Activated naive CD8-positive, alpha-beta T cell treated with anti-CD3 and anti-CD28 coated beads, Interleukin-2, amount 10 ng/mL, durations not matched to agents 7 days and 5 days (primary cell): Measurements from ENCODE around the gene ZFYVE21. TPM values are rescaled to one million over a fixed set of nuclear protein-coding genes. Genes with fewer than 3 reads are reported as not detected.

ENCODE experiments used
- ATAC-seq: fragments of 150-1000 bp; cut with Tn5 transposase; one replicate; pipeline ENCODE4 v1.10.0; 2021; ENCODE audit warnings: low read depth, moderate library complexity
- POLR2A ChIA-PET: fragments of 350-600 bp; sonication (Branson Sonifier 250); formaldehyde crosslinking; loops from one replicate; lab custom pipeline; 2021; ENCODE audit warnings: antibody characterized with exemption; lab: Charles Lee
- DNase-seq: peaks from one replicate; pipeline ENCODE4 v3.0.0; 2021
- H3K27ac Mint-ChIP-seq: one replicate; pipeline ENCODE4 v1.8.0; 2022; ENCODE audit warnings: mild to moderate bottlenecking, mixed read lengths
- H3K27me3 Mint-ChIP-seq: one replicate; pipeline ENCODE4 v1.8.0; 2022; ENCODE audit warnings: mild to moderate bottlenecking, moderate library complexity, mixed read lengths
- H3K36me3 Mint-ChIP-seq: one replicate; pipeline ENCODE4 v1.8.0; 2021; ENCODE audit warnings: mild to moderate bottlenecking, mixed read lengths
- H3K4me1 Mint-ChIP-seq: one replicate; pipeline ENCODE4 v1.8.0; 2021; ENCODE audit warnings: mixed read lengths
- H3K4me3 Mint-ChIP-seq: one replicate; pipeline ENCODE4 v1.8.0; 2022; ENCODE audit warnings: mild to moderate bottlenecking, moderate library complexity, mixed read lengths
- H3K9me3 Mint-ChIP-seq: one replicate; pipeline ENCODE4 v1.8.0; 2021; ENCODE audit warnings: mixed read lengths
- total RNA-seq, 2 experiments: library from RNA; stranded (reverse); gene quantifications; one replicate each; pipeline ENCODE4 v1.2.3, GENCODE V29; 2021

Gene ZFYVE21
- total RNA-seq, 2 experiments from 2014 or later: 18.5 to 19.5 TPM

DNA sequence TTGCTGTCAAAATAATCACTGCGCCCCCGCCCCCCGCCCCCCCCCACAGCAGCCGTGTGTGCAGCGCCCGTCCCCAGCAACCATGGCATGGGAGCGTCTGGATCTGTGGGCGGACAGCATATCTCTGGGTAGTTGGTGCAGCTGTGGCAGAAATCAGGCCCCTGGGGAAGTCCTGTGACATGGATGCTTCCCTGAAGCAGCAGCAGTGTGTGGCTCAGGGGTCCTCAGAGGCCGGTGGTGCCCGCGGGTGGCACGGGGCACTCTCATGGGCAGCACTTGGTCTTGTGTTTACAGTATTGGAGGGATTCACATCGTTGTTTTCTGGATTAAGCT is 19.6 kb upstream of the ZFYVE21 start:
- Mint-ChIP-seq H3K27me3 (no peaks in the 10 kb centered on the region), H3K9me3 (no peaks in the 10 kb centered on the region), H3K27ac (no peak overlapping the region), H3K36me3 (peaks cover 3% of the 10 kb centered on the region), H3K4me3 (no peak overlapping the region), H3K4me1 (no peaks in the 10 kb centered on the region)
- POLR2A ChIA-PET: no interaction called here
- no peak for ATAC-seq
- DNase-seq: no peak

DNA sequence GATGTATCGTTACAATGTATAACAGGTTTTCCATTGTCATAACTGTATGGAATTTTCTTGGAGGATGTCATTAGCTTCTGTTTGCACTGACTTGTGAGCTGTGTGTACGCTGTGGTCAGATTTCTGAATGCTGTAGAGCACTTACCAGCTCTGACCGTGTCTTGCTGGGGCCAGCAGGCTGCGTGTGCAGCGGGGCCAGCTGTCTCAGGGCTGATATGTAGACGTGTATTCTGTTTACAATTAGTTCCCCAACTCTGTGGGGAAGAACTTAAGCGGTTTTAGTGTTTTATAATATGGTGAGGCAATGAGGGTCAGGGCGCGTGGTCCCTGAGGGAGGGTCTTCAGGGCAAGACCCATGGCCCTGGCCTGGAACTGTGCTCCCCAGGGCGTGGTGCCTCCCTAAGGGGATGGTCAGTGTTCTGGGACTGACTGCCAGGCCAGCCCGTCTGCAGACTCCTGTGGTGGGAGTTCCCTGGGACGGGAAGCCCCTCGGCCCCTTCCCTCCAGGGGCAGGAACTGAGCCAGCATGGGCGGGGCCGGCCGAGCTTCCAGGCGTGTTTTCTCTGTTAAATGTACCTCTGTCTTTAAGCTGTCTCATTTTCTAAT is 19.0 kb upstream of the ZFYVE21 start:
- peaks cover 3% of the 10 kb centered on the region for H3K36me3 Mint-ChIP-seq
- no peak overlapping the region for H3K27ac Mint-ChIP-seq
- POLR2A ChIA-PET: no interaction called here

DNA sequence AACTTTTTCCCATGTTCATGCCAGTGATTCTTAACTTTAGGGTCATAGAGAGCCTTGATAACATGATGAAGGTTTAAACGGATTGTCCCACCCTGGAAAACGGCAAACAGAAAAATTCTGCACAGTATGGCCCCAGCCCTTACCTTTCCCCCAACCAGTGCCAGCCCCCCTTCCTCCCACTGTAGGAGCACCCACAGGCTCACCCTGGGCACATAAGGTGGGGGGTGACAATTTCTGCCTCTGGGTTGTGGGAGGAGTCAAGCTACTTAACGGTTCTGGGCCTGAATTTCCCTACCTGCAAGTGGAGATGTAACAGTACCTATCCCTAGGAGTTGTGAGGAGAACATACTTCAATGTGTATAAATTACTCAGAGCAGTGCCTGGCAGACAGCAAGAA is 18.4 kb upstream of the ZFYVE21 start:
- Mint-ChIP-seq H3K27me3 (no peaks in the 10 kb centered on the region), H3K36me3 (peaks cover 3% of the 10 kb centered on the region), H3K9me3 (no peaks in the 10 kb centered on the region), H3K27ac (peak overlapping the region; percentile 61), H3K4me1 (no peaks in the 10 kb centered on the region), H3K4me3 (no peak overlapping the region)
- ATAC-seq: no peak
- no peak for DNase-seq
- POLR2A ChIA-PET: no interaction called here

More for the DNA sequence above, 19.0 kb upstream of the ZFYVE21 start:
- Mint-ChIP-seq H3K4me3 (no peak overlapping the region), H3K9me3 (no peaks in the 10 kb centered on the region), H3K4me1 (no peaks in the 10 kb centered on the region), H3K27me3 (no peaks in the 10 kb centered on the region)
- no peak for DNase-seq
- no peak for ATAC-seq

DNA sequence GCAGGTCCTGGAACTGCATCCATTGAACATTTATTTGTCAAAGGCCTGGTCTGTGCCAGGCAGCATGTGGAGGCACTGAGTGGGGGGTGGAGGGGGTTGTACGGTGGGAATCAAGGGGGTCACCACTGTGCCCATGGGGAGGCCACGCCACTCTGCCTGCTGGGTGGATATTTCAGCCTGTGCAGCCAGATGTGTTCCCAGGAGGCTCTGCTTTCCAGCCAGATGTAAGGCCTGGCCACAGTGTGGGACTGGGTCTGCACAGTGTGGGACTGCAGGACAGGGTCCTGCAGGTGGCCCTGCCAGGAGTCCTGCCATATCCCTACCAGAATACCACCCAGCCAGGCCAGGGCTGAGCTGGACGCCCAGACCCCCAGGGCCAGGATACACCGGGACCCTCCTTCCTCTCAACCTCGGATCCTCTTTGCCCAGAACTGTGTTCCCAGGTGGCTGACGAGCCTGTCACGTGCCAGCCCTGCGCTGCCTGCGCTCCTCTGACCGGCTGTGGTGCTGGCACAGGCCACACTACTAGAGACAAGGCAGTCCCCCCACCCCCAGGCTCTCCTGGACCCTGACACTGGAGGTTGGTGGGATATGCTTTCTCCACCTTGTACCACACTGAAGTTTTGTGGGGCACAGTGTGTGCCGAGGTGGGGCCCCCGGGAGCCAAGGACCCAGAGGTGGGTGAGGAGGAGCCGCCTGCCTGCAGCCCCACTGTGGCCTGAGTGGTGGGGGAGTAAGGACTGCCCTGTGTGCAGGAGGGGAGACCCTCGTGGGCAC is 17.8 kb upstream of the ZFYVE21 start:
- no peaks in the 10 kb centered on the region for H3K4me1 Mint-ChIP-seq
- H3K9me3 Mint-ChIP-seq: no peaks in the 10 kb centered on the region
- no peaks in the 10 kb centered on the region for H3K27me3 Mint-ChIP-seq
- H3K4me3 Mint-ChIP-seq: no peak overlapping the region
- peaks cover 6% of the 10 kb centered on the region for H3K36me3 Mint-ChIP-seq
- POLR2A ChIA-PET: no interaction called here
- no peak for DNase-seq
- H3K27ac Mint-ChIP-seq: peak overlapping the region; percentile 61
- ATAC-seq: no peak

- no peak for DNase-seq
- Mint-ChIP-seq H3K4me3 (no peak overlapping the region), H3K27me3 (no peaks in the 10 kb centered on the region), H3K27ac (no peak overlapping the region), H3K4me1 (no peaks in the 10 kb centered on the region), H3K9me3 (no peaks in the 10 kb centered on the region), H3K36me3 (peaks cover 9% of the 10 kb centered on the region)
- no peak for ATAC-seq
- POLR2A ChIA-PET: no interaction called here
These were observed 17.0 kb upstream of the ZFYVE21 start for GRCh38 chr14:103698380-103699260.

- no peak overlapping the region for H3K27ac Mint-ChIP-seq
- H3K27me3 Mint-ChIP-seq: no peaks in the 10 kb centered on the region
These were observed 16.3 kb upstream of the ZFYVE21 start for GRCh38 chr14:103699261-103699661.

GRCh38 chr14:103699901-103700752 is 15.5 kb upstream of the ZFYVE21 start:
- Mint-ChIP-seq H3K27ac (no peak overlapping the region), H3K27me3 (no peaks in the 10 kb centered on the region), H3K4me3 (no peak overlapping the region), H3K9me3 (no peaks in the 10 kb centered on the region), H3K4me1 (peaks cover 2% of the 10 kb centered on the region), H3K36me3 (peaks cover 9% of the 10 kb centered on the region)
- POLR2A ChIA-PET: interaction anchor here (1.4 kb wide), 1 partner anchor 15 kb away, joined by 3 read pairs; the partner anchor contains the start of gene XRCC3
- no peak for DNase-seq
- ATAC-seq: no peak

More at GRCh38 chr14:103699261-103699661, 16.3 kb upstream of the ZFYVE21 start:
- no peak for ATAC-seq
- H3K4me1 Mint-ChIP-seq: no peaks in the 10 kb centered on the region
- no peak for DNase-seq
- POLR2A ChIA-PET: interaction anchor here (1.4 kb wide), 1 partner anchor 15 kb away, joined by 3 read pairs; the partner anchor contains the start of gene XRCC3
- peaks cover 9% of the 10 kb centered on the region for H3K36me3 Mint-ChIP-seq
- no peaks in the 10 kb centered on the region for H3K9me3 Mint-ChIP-seq
- H3K4me3 Mint-ChIP-seq: no peak overlapping the region

DNA sequence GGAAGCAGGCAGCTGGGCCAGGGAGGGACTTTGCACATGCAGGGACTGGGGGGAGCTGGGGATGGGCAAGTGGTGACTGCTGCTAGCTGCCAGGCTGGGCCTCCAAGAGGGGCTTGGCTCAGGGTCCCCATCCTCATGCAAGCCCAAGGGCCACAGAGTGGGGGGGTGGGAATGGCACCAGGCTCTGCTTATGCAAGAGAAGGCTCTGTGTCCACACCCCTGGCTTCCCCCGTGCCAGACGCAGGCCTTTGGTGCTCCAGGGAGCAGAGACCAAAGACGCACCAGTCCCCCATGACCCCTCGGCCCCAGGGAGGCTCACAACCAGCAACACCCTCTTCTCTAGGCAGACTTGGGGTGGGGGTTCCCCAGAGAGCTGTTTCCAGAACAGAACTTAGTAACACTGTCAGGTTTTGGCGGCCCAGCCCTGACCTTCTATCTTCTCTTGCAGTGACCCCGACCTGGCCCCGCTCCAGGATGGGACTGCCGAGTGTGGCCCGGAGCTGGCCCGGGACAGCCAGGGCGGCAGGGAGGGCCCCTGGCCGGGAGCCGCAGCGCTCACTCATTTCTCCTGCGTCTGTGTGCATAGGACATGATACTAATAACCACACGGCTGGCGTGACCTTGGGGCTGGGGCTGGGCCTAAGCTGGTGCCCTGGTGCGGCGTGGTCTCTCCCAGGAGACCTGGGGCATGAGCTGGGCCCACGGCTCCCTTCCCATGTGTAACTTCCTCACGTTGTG is 14.7 kb upstream of the ZFYVE21 start:
- Mint-ChIP-seq H3K36me3 (peaks cover 9% of the 10 kb centered on the region), H3K27ac (no peak overlapping the region), H3K4me3 (no peak overlapping the region), H3K27me3 (no peaks in the 10 kb centered on the region), H3K4me1 (peaks cover 2% of the 10 kb centered on the region), H3K9me3 (no peaks in the 10 kb centered on the region)
- POLR2A ChIA-PET: interaction anchor here (0.6 kb wide), 1 partner anchor 70 kb away, joined by 3 read pairs; no protein-coding TSS in a partner anchor
- no peak for DNase-seq
- no peak for ATAC-seq

- Mint-ChIP-seq H3K36me3 (peaks cover 8% of the 10 kb centered on the region), H3K4me3 (no peak overlapping the region), H3K27me3 (no peaks in the 10 kb centered on the region), H3K27ac (peak overlapping the region; percentile 30), H3K4me1 (peaks cover 2% of the 10 kb centered on the region), H3K9me3 (no peaks in the 10 kb centered on the region)
- DNase-seq: no peak
- POLR2A ChIA-PET: no interaction called here
- no peak for ATAC-seq
These were observed 13.5 kb upstream of the ZFYVE21 start for GRCh38 chr14:103702095-103702494.

- DNase-seq (no peak), ATAC-seq (no peak)
- POLR2A ChIA-PET: interaction anchor here (1.4 kb wide), 1 partner anchor 13 kb away, joined by 3 read pairs; the partner anchor contains the start of genes XRCC3 and ZFYVE21
- H3K4me1 Mint-ChIP-seq: peaks cover 2% of the 10 kb centered on the region
- no peaks in the 10 kb centered on the region for H3K27me3 Mint-ChIP-seq
- H3K27ac Mint-ChIP-seq: no peak overlapping the region
- peaks cover 6% of the 10 kb centered on the region for H3K36me3 Mint-ChIP-seq
- H3K4me3 Mint-ChIP-seq: no peak overlapping the region
- no peaks in the 10 kb centered on the region for H3K9me3 Mint-ChIP-seq
These were observed 12.8 kb upstream of the ZFYVE21 start for GRCh38 chr14:103702497-103703432.
